K562 (cell line): ENCODE results near the gene PLEKHF1. TPM values are rescaled to one million over a fixed set of nuclear protein-coding genes. Genes with fewer than 3 reads are reported as not detected.

Experiments used
- BACH1 ChIP-seq: fragments of 200-800 bp; sonication (Bioruptor generic); IDR thresholded peaks from 2 replicates; pipeline ENCODE4 v1.6.1; 2016; ENCODE audit warnings: missing genetic modification characterization, missing compliant biosample characterization
- CEBPB ChIP-seq: fragments of 450-650 bp; IDR thresholded peaks from 2 replicates; pipeline ENCODE4 v1.6.1; 2016; ENCODE audit warnings: missing genetic modification characterization, missing compliant biosample characterization
- HMGXB4 ChIP-seq: sonication (generic); formaldehyde crosslinking; IDR thresholded peaks from 2 replicates; pipeline ENCODE4 v1.8.1; 2023; ENCODE audit warnings: mild to moderate bottlenecking, missing genetic modification reagents
- NR4A1 ChIP-seq, 2 experiments: fragments of 250-450 bp in 1 of 2; fragments of 450-650 bp in 1 of 2; sonication (Bioruptor Pico) in 1 of 2; IDR thresholded peaks; 2 replicates each; pipeline versions ENCODE4 v1.4.0 to v1.6.1; 2016 to 2020; ENCODE audit warnings: mild to moderate bottlenecking in 2 of 2, missing compliant biosample characterization in 1 of 2, missing genetic modification characterization in 1 of 2, moderate library complexity in 1 of 2
- SRSF1 ChIP-seq: fragments of 200-400 bp; formaldehyde crosslinking; IDR thresholded peaks from 2 replicates; pipeline ENCODE4 v1.6.1; 2017; ENCODE audit warnings: mild to moderate bottlenecking, low read depth, low read length, moderate library complexity
- TSHZ1 ChIP-seq: fragments of 250-450 bp; sonication (Bioruptor Pico); IDR thresholded peaks from 2 replicates; pipeline ENCODE4 v1.4.0; 2020; ENCODE audit warnings: mild to moderate bottlenecking, moderate library complexity
- ZNF277 ChIP-seq: fragments of 250-450 bp; sonication (Bioruptor Pico); IDR thresholded peaks from 2 replicates; pipeline ENCODE4 v1.8.0; 2022; ENCODE audit warnings: inconsistent platforms, mild to moderate bottlenecking, moderate library complexity, borderline replicate concordance
- ZSCAN29 ChIP-seq: fragments of 450-650 bp; IDR thresholded peaks from 2 replicates; pipeline ENCODE4 v1.6.1; 2017
- ZZZ3 ChIP-seq: fragments of 450-650 bp; IDR thresholded peaks from 2 replicates; pipeline ENCODE4 v1.6.1; 2016; ENCODE audit warnings: antibody characterized with exemption, mild to moderate bottlenecking, moderate library complexity
- polyA plus RNA-seq, 8 experiments: library from polyadenylated mRNA; depleted of rRNA in 4 of 8; stranded (reverse) in 5 of 8; unstranded in 3 of 8; fragments of >200 nt; fragmentation: Nextera tagmentation in 2 of 8; fragmentation: Illumina TruSeq in 1 of 8; extraction: Ambion mirVana in 2 of 8; extraction: Trizol in 1 of 8; gene quantifications; 2 replicates each; pipeline versions ENCODE4 v1.2.1 to v1.2.3, GENCODE V29; 2011 to 2014; ENCODE audit warnings: inconsistent platforms in 1 of 8, missing spikeins in 1 of 8
- total RNA-seq, 7 experiments: library from RNA; depleted of rRNA in 6 of 7; stranded (reverse); fragments of >200 nt in 6 of 7; fragmentation: Illumina TruSeq in 2 of 7; extraction: Trizol in 2 of 7; gene quantifications; 2 replicates each; pipeline versions ENCODE4 v1.2.1 to v1.2.3, GENCODE V29; 2011 to 2021; ENCODE audit warnings: low replicate concordance in 1 of 7
- TF ChIP-seq, protein P1 (sequence below), 2 experiments: fragments of 450-650 bp; formaldehyde crosslinking in 1 of 2; IDR thresholded peaks; 2 replicates each; pipeline versions ENCODE4 v1.4.0 to v1.6.1; 2014 to 2020; ENCODE audit warnings: mild to moderate bottlenecking in 2 of 2, borderline replicate concordance in 1 of 2, low read depth in 1 of 2
- TF ChIP-seq, protein P2 (sequence below): sonication (generic); formaldehyde crosslinking; IDR thresholded peaks from 2 replicates; pipeline ENCODE4 v1.9.0; 2022; ENCODE audit warnings: mild to moderate bottlenecking, missing genetic modification reagents

Gene PLEKHF1
- total and polyA plus RNA-seq, 9 of the 15 experiments (the other 6 are each of a cell fraction or from before 2014, with no cell fraction given), result 0.07 to 13.4 (median 3.9) TPM; not detected in 1

GRCh38 chr19:29690842-29691241 is 25.6 kb downstream of the PLEKHF1 start (continued):
- TF ChIP-seq HMGXB4 (no peak), ZSCAN29 (no peak), BACH1 (tag) (peak; percentile 96), ZNF277 (no peak), SRSF1 (no peak), TSHZ1 (no peak), ZZZ3 (no peak), NR4A1 (CRISPR knock-in tag; IDR thresholded peaks at IDR 0.05) (no peak), NR4A1 (tag; IDR thresholded peaks at IDR 0.05) (no peak; the same call in 1 of the 2 replicates), CEBPB (tag) (no peak)
- TF ChIP-seq, protein P1, sequence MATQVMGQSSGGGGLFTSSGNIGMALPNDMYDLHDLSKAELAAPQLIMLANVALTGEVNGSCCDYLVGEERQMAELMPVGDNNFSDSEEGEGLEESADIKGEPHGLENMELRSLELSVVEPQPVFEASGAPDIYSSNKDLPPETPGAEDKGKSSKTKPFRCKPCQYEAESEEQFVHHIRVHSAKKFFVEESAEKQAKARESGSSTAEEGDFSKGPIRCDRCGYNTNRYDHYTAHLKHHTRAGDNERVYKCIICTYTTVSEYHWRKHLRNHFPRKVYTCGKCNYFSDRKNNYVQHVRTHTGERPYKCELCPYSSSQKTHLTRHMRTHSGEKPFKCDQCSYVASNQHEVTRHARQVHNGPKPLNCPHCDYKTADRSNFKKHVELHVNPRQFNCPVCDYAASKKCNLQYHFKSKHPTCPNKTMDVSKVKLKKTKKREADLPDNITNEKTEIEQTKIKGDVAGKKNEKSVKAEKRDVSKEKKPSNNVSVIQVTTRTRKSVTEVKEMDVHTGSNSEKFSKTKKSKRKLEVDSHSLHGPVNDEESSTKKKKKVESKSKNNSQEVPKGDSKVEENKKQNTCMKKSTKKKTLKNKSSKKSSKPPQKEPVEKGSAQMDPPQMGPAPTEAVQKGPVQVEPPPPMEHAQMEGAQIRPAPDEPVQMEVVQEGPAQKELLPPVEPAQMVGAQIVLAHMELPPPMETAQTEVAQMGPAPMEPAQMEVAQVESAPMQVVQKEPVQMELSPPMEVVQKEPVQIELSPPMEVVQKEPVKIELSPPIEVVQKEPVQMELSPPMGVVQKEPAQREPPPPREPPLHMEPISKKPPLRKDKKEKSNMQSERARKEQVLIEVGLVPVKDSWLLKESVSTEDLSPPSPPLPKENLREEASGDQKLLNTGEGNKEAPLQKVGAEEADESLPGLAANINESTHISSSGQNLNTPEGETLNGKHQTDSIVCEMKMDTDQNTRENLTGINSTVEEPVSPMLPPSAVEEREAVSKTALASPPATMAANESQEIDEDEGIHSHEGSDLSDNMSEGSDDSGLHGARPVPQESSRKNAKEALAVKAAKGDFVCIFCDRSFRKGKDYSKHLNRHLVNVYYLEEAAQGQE (IDR thresholded peaks at IDR 0.05; ENCODE audit: borderline replicate concordance), result peak; percentile 96
- TF ChIP-seq, protein P1 (CRISPR knock-in tag; IDR thresholded peaks at IDR 0.05; ENCODE audit: low read depth), result no peak
- TF ChIP-seq, protein P2, sequence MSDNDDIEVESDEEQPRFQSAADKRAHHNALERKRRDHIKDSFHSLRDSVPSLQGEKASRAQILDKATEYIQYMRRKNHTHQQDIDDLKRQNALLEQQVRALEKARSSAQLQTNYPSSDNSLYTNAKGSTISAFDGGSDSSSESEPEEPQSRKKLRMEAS (CRISPR knock-in tag), result no peak
